Measurements from ENCODE around the gene RBM42. TPM values are rescaled to one million over a fixed set of nuclear protein-coding genes. Genes with fewer than 3 reads are reported as not detected.
"Not testable (repeated sequence)": the region's sequence is repeated elsewhere in the genome, so short reads cannot be mapped to it uniquely, and the experiment has no call there.

The RBM42 gene
- total RNA-seq, 1 donor from 2014 or later: 68.9 TPM

GRCh38 chr19:35648017-35648961 lies 19.5 kb downstream of the RBM42 start, which contains the start of gene COX6B1:
TSS of gene COX6B1 (plus strand) at chr19:35648323. CDS start at chr19:35651244, 2,921 bp downstream.
- DNase-seq (ENCODE audit: low read depth): peak; percentile 98

GRCh38 chr19:35650581-35650980 lies 21.7 kb downstream of the RBM42 start:
- no peak for DNase-seq (ENCODE audit: low read depth)

- DNase-seq (ENCODE audit: low read depth): not testable (repeated sequence)
Measured at GRCh38 chr19:35654828-35655227, 26.0 kb downstream of the RBM42 start.

GRCh38 chr19:35655600-35655999 lies 26.8 kb downstream of the RBM42 start:
- DNase-seq (ENCODE audit: low read depth): no peak

GRCh38 chr19:35656700-35657099 lies 27.9 kb downstream of the RBM42 start:
- DNase-seq (ENCODE audit: low read depth): no peak

GRCh38 chr19:35657904-35658700 lies 29.3 kb downstream of the RBM42 start:
- DNase-seq (ENCODE audit: low read depth): peak; percentile 26

GRCh38 chr19:35661995-35662340 lies 33.1 kb downstream of the RBM42 start:
- DNase-seq (ENCODE audit: low read depth): no peak

- no peak for DNase-seq (ENCODE audit: low read depth)
Measured at GRCh38 chr19:35663981-35664380, 35.1 kb downstream of the RBM42 start.

GRCh38 chr19:35665157-35665556 lies 36.3 kb downstream of the RBM42 start:
- no peak for DNase-seq (ENCODE audit: low read depth)

GRCh38 chr19:35665604-35666003 lies 36.8 kb downstream of the RBM42 start:
- no peak for DNase-seq (ENCODE audit: low read depth)

GRCh38 chr19:35666251-35666913 lies 37.5 kb downstream of the RBM42 start, which contains the start of gene UPK1A:
TSS of gene UPK1A (plus strand) at chr19:35666517. CDS start at chr19:35666813, 296 bp downstream.
- DNase-seq (ENCODE audit: low read depth): no peak

GRCh38 chr19:35669566-35669965 lies 40.7 kb downstream of the RBM42 start:
- no peak for DNase-seq (ENCODE audit: low read depth)

- DNase-seq (ENCODE audit: low read depth): no peak
Measured at GRCh38 chr19:35669974-35670373, 41.1 kb downstream of the RBM42 start.

GRCh38 chr19:35670686-35671085 lies 41.9 kb downstream of the RBM42 start:
- no peak for DNase-seq (ENCODE audit: low read depth)

- DNase-seq (ENCODE audit: low read depth): no peak
Measured at GRCh38 chr19:35671818-35672217, 43.0 kb downstream of the RBM42 start.

GRCh38 chr19:35673121-35673804 lies 44.4 kb downstream of the RBM42 start:
- DNase-seq (ENCODE audit: low read depth): peak; percentile 41

- DNase-seq (ENCODE audit: low read depth): no peak
Measured at GRCh38 chr19:35675589-35676140, 46.8 kb downstream of the RBM42 start.

Measured in myocyte (in vitro differentiated cells).